ENCODE data around the gene ARHGAP6.

Gene ARHGAP6

GRCh38 chrX:11196476-11196875 lies 469.2 kb downstream of the ARHGAP6 start:
- TF ChIP-seq CTCF (conservative IDR thresholded peaks at IDR 0.05; ENCODE audit: low read depth) = no peak
- ChIA-PET CTCF (no interaction called here), POLR2A (ENCODE audit: low non-redundant PET) (no interaction called here)
- DNase-seq (ENCODE audit: low spot score) = no peak
- H3K27ac ChIP-seq = no peak overlapping the region

GRCh38 chrX:11193035-11193469 lies 472.7 kb downstream of the ARHGAP6 start:
- ChIA-PET CTCF (no interaction called here), POLR2A (ENCODE audit: low non-redundant PET) (no interaction called here)
- TF ChIP-seq CTCF (conservative IDR thresholded peaks at IDR 0.05; ENCODE audit: low read depth) = no peak
- H3K27ac ChIP-seq = no peak overlapping the region
- DNase-seq (ENCODE audit: low spot score) = no peak

GRCh38 chrX:11190745-11191510 lies 474.8 kb downstream of the ARHGAP6 start:
- CTCF ChIA-PET = no interaction called here
- no peak overlapping the region for H3K27ac ChIP-seq
- POLR2A ChIA-PET (ENCODE audit: low non-redundant PET) = no interaction called here
- TF ChIP-seq CTCF (conservative IDR thresholded peaks at IDR 0.05; ENCODE audit: low read depth) = no peak
- peak; percentile 14 for DNase-seq (ENCODE audit: low spot score)

GRCh38 chrX:11189097-11189496 lies 476.6 kb downstream of the ARHGAP6 start:
- POLR2A ChIA-PET (ENCODE audit: low non-redundant PET) = no interaction called here

GRCh38 chrX:11188664-11189063 lies 477.1 kb downstream of the ARHGAP6 start:
- CTCF ChIA-PET = no interaction called here
- POLR2A ChIA-PET (ENCODE audit: low non-redundant PET) = no interaction called here
- no peak overlapping the region for H3K27ac ChIP-seq
- no peak for TF ChIP-seq CTCF (conservative IDR thresholded peaks at IDR 0.05; ENCODE audit: low read depth)
- peak; percentile 38 for DNase-seq (ENCODE audit: low spot score)

More at GRCh38 chrX:11189097-11189496, 476.6 kb downstream of the ARHGAP6 start:
- H3K27ac ChIP-seq = no peak overlapping the region
- TF ChIP-seq CTCF (conservative IDR thresholded peaks at IDR 0.05; ENCODE audit: low read depth) = no peak
- DNase-seq (ENCODE audit: low spot score) = peak; percentile 30
- CTCF ChIA-PET = no interaction called here

GRCh38 chrX:11187001-11187400 lies 478.7 kb downstream of the ARHGAP6 start:
- no peak for DNase-seq (ENCODE audit: low spot score)
- no peak overlapping the region for H3K27ac ChIP-seq
- ChIA-PET CTCF (no interaction called here), POLR2A (ENCODE audit: low non-redundant PET) (no interaction called here)
- no peak for TF ChIP-seq CTCF (conservative IDR thresholded peaks at IDR 0.05; ENCODE audit: low read depth)
